Keratinocyte (primary cell): ENCODE measurements around the gene LAMA3. TPM values are rescaled to one million over a fixed set of nuclear protein-coding genes. Genes with fewer than 3 reads are reported as not detected.
A peak's percentile ranks its signal among the peaks of the same experiment; 100 is the strongest.

Source experiments
- DNase-seq: peaks from one replicate; pipeline ENCODE4 v3.0.0-alpha.2; 2011; ENCODE audit warnings: low read depth, missing footprints, low spot score
- FAIRE-seq: peaks from 2 replicates; lab custom pipeline; 2011; peaks lifted over from hg19 to GRCh38; lab: Jason Lieb, UNC
- H2AFZ ChIP-seq: 2 replicates; pipeline ENCODE4 v1.6.0; 2012; ENCODE audit warnings: low read length, control low read depth, inconsistent platforms; ENCODE audit not compliant: control insufficient read depth
- H3K27ac ChIP-seq: 2 replicates; pipeline ENCODE4 v1.5.1; 2011; ENCODE audit warnings: low read length; ENCODE audit not compliant: control insufficient read depth, insufficient read depth
- H3K27me3 ChIP-seq: 3 replicates; pipeline ENCODE4 v1.6.0; 2011; ENCODE audit warnings: low read length; ENCODE audit not compliant: control insufficient read depth, insufficient read depth; ENCODE audit errors: extremely low read depth
- H3K36me3 ChIP-seq, 2 experiments: 2 replicates in 1 of 2; 3 replicates in 1 of 2; pipeline ENCODE4 v1.5.1; 2011; ENCODE audit warnings: low read length in 2 of 2, mild to moderate bottlenecking in 1 of 2; ENCODE audit not compliant: control insufficient read depth in 2 of 2, insufficient read depth in 2 of 2; ENCODE audit errors: extremely low read depth in 1 of 2
- H3K4me1 ChIP-seq: 3 replicates; pipeline ENCODE4 v1.5.1; 2011; ENCODE audit warnings: low read length; ENCODE audit not compliant: control insufficient read depth, insufficient read depth; ENCODE audit errors: extremely low read depth
- H3K4me2 ChIP-seq: 3 replicates; pipeline ENCODE4 v1.6.0; 2011; ENCODE audit warnings: low read depth, low read length; ENCODE audit not compliant: control insufficient read depth, insufficient read depth; ENCODE audit errors: extremely low read depth
- H3K4me3 ChIP-seq, 3 experiments: fragments of 200-600 bp in 1 of 3; sonication (generic) in 1 of 3; 2 replicates in 2 of 3; 3 replicates in 1 of 3; pipeline ENCODE4 v1.5.1; 2011 to 2016; ENCODE audit warnings: low read length in 3 of 3, mild to moderate bottlenecking in 3 of 3, control low read depth in 2 of 3, inconsistent platforms in 1 of 3, low read depth in 1 of 3, mixed read lengths in 1 of 3, mixed run types in 1 of 3, moderate library complexity in 1 of 3; ENCODE audit not compliant: control insufficient read depth in 2 of 3, insufficient read depth in 2 of 3; ENCODE audit errors: extremely low read depth in 1 of 3
- H3K79me2 ChIP-seq: 2 replicates; pipeline ENCODE4 v1.6.0; 2012; ENCODE audit warnings: low read length; ENCODE audit not compliant: control insufficient read depth, insufficient read depth
- H3K9ac ChIP-seq: 3 replicates; pipeline ENCODE4 v1.6.0; 2011; ENCODE audit warnings: low read length; ENCODE audit not compliant: control insufficient read depth, insufficient read depth; ENCODE audit errors: extremely low read depth
- H3K9me1 ChIP-seq: 3 replicates; pipeline ENCODE4 v1.6.0; 2011; ENCODE audit warnings: low read length; ENCODE audit not compliant: control insufficient read depth, insufficient read depth; ENCODE audit errors: extremely low read depth
- H3K9me3 ChIP-seq: 2 replicates; pipeline ENCODE4 v1.5.1; 2012; ENCODE audit warnings: low read depth, low read length; ENCODE audit not compliant: control insufficient read depth
- H4K20me1 ChIP-seq: 3 replicates; pipeline ENCODE4 v1.6.0; 2011; ENCODE audit warnings: low read length; ENCODE audit not compliant: control insufficient read depth, insufficient read depth; ENCODE audit errors: extremely low read depth
- EZH2 ChIP-seq: IDR thresholded peaks from one replicate; pipeline ENCODE4 v1.6.1; 2012; ENCODE audit warnings: inconsistent platforms, mild to moderate bottlenecking, low read length, moderate library complexity
- dilution Hi-C: fragments of 300-500 bp; cut with MboI; formaldehyde crosslinking; loops from one replicate; pipeline ENCODE4 v1.7.0; 2020; ENCODE audit warnings: low sequenced_read_pairs; ENCODE audit not compliant: extremely low pct_ligation_motif_present
- polyA plus RNA-seq, 5 experiments: library from polyadenylated mRNA; depleted of rRNA in 3 of 5; stranded (reverse) in 3 of 5; stranded (forward) in 1 of 5; unstranded in 1 of 5; fragments of >200 nt; gene quantifications; 1 replicate in 1 of 5; 2 replicates in 3 of 5; 3 replicates in 1 of 5; pipeline versions ENCODE4 v1.2.1 to v1.2.3, GENCODE V29; 2011 to 2012; ENCODE audit warnings: missing spikeins in 2 of 5, low read depth in 1 of 5, low replicate concordance in 1 of 5
- TF ChIP-seq, protein P1 (sequence below), 3 experiments: IDR thresholded peaks in 1 of 3; conservative IDR thresholded peaks in 1 of 3; optimal IDR thresholded peaks in 1 of 3; 2 replicates in 2 of 3; 3 replicates in 1 of 3; pipeline versions ENCODE3 to v1.5.1; 2011; ENCODE audit warnings: low read length in 3 of 3, mild to moderate bottlenecking in 3 of 3, moderate library complexity in 2 of 3, control low read depth in 1 of 3, inconsistent platforms in 1 of 3; ENCODE audit not compliant: insufficient read depth in 2 of 3; ENCODE audit errors: extremely low read depth in 1 of 3

LAMA3 gene
- polyA plus RNA-seq, 1 donor (not counting 4 experiments of a cell fraction or from before 2014, with no cell fraction given), result 1,944 TPM

DNA sequence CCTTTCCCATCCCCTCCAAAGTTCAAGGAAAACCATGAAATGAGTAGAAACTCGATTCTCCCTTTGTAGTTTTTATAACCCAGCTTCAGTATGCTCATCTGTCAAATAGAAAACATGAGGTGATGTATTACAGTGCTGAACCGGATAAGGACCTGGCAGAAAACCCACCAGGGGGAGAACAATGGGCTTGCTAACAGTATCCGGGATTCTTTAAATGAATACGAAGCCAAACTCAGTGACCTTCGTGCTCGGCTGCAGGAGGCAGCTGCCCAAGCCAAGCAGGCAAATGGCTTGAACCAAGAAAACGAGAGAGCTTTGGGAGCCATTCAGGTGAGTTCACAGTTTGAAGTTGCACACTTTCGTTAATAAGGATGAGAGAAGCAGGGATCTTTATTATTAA lies 211.7 kb downstream of the LAMA3 start:
- Histone ChIP-seq H3K36me3 (peaks cover 46 to 69% of the 10 kb centered on the region in 2 experiments), H3K27ac (no peak overlapping the region)
- dilution Hi-C loops, result no loop called here

GRCh38 chr18:23902396-23902795 lies 213.1 kb downstream of the LAMA3 start:
- Histone ChIP-seq H3K9me1 (no peaks in the 10 kb centered on the region), H3K27me3 (no peaks in the 10 kb centered on the region), H3K9me3 (no peaks in the 10 kb centered on the region), H3K4me3 (no peak overlapping the region), H3K79me2 (peaks cover 1% of the 10 kb centered on the region), H3K9ac (no peak overlapping the region), H3K36me3 (peaks cover 43 to 70% of the 10 kb centered on the region in 2 experiments), H3K4me1 (no peaks in the 10 kb centered on the region), H2AFZ (no peak overlapping the region), H3K4me2 (no peak overlapping the region), H3K27ac (no peak overlapping the region), H4K20me1 (peaks cover 14% of the 10 kb centered on the region)
- dilution Hi-C loops, result no loop called here
- TF ChIP-seq EZH2, result no peak
- TF ChIP-seq, protein P1, sequence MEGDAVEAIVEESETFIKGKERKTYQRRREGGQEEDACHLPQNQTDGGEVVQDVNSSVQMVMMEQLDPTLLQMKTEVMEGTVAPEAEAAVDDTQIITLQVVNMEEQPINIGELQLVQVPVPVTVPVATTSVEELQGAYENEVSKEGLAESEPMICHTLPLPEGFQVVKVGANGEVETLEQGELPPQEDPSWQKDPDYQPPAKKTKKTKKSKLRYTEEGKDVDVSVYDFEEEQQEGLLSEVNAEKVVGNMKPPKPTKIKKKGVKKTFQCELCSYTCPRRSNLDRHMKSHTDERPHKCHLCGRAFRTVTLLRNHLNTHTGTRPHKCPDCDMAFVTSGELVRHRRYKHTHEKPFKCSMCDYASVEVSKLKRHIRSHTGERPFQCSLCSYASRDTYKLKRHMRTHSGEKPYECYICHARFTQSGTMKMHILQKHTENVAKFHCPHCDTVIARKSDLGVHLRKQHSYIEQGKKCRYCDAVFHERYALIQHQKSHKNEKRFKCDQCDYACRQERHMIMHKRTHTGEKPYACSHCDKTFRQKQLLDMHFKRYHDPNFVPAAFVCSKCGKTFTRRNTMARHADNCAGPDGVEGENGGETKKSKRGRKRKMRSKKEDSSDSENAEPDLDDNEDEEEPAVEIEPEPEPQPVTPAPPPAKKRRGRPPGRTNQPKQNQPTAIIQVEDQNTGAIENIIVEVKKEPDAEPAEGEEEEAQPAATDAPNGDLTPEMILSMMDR (optimal IDR thresholded peaks at IDR 0.05 in 1 of 3, IDR thresholded peaks at IDR 0.05 in 1 of 3, conservative IDR thresholded peaks at IDR 0.05 in 1 of 3; ENCODE audit: extremely low read depth in 1 of 3, insufficient read depth in 2 of 3, low read length in 3 of 3), result no peak
- FAIRE-seq (peak; percentile 52), DNase-seq (no peak)

More for the DNA sequence above, 211.7 kb downstream of the LAMA3 start:
- Histone ChIP-seq H3K9ac (no peak overlapping the region), H3K4me3 (no peak overlapping the region), H3K27me3 (no peaks in the 10 kb centered on the region), H4K20me1 (peaks cover 19% of the 10 kb centered on the region), H3K4me2 (no peak overlapping the region), H2AFZ (no peak overlapping the region), H3K9me1 (no peaks in the 10 kb centered on the region), H3K4me1 (no peaks in the 10 kb centered on the region), H3K9me3 (no peaks in the 10 kb centered on the region), H3K79me2 (peaks cover 1% of the 10 kb centered on the region)
- FAIRE-seq (no peak), DNase-seq (no peak)
- TF ChIP-seq, protein P1 (optimal IDR thresholded peaks at IDR 0.05 in 1 of 3, IDR thresholded peaks at IDR 0.05 in 1 of 3, conservative IDR thresholded peaks at IDR 0.05 in 1 of 3; ENCODE audit: extremely low read depth in 1 of 3, insufficient read depth in 2 of 3, low read length in 3 of 3), result no peak
- no peak for TF ChIP-seq EZH2
